HG03571 (cell line): ENCODE data around the gene FBXO44.

Source experiments
- ATAC-seq: cut with Tn5 transposase; IDR thresholded peaks from one replicate; pipeline ENCODE4 v1.9.1; 2021; ENCODE audit not compliant: unreplicated experiment

FBXO44 gene

GRCh38 chr1:11707621-11708276 is 53.1 kb downstream of the FBXO44 start:
- no peak for ATAC-seq

GRCh38 chr1:11708554-11709350 is 54.1 kb downstream of the FBXO44 start:
- ATAC-seq, result no peak

DNA sequence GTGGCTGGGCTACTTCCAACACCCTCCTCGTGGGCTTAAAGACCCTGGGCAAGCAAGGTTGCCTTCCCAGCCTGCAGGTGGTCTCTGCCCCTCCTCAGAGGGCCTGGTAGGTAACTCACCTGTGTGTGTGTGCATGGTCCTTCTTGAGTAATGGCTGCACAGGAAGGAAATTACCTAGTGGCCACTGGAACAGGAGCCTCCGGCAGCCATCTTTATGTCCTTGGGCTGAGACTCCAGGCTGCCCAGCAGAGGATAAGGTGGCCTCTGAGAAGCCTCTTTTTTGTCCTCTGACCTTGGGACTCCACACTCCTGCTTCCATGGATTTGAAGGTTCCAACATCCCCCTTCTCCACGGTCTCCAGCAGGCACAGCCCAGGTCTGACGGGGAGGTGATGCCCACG is 56.8 kb downstream of the FBXO44 start:
- no peak for ATAC-seq

DNA sequence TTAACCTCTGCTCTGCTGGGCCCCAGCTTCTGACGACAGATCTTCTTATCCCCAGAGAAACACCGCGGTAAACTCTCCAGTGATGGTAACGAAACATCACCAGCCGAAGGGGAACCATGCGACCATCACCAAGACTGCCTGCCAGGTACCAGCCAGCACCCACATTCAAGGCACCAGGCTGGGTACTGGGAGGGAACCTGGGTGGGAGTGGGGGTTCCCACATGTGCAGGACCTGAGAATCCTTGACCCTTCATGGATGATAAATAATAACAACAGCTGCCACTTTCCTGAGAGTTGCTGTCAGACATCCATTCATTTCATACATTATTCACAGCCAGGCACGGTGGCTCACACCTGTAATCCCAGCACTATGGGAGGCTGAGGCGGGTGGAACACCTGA is 57.6 kb downstream of the FBXO44 start:
- no peak for ATAC-seq
